HEK293 (cell line): ENCODE data around the gene GRIN2A.

Source experiments
- KLF1 ChIP-seq: fragments of 450-650 bp; formaldehyde crosslinking; IDR thresholded peaks from 2 replicates; pipeline ENCODE4 v1.5.1; 2016; ENCODE audit warnings: missing biosample characterization, missing genetic modification characterization
- MYNN ChIP-seq: fragments of 450-650 bp; formaldehyde crosslinking; IDR thresholded peaks from 2 replicates; pipeline ENCODE4 v1.5.1; 2016; ENCODE audit warnings: missing biosample characterization, missing genetic modification characterization, borderline replicate concordance
- ZBTB20 ChIP-seq: fragments of 450-650 bp; formaldehyde crosslinking; IDR thresholded peaks from 2 replicates; pipeline ENCODE4 v1.5.1; 2016; ENCODE audit warnings: missing biosample characterization, missing genetic modification characterization
- ZFP41 ChIP-seq: fragments of 450-650 bp; formaldehyde crosslinking; IDR thresholded peaks from 2 replicates; pipeline ENCODE4 v1.5.1; 2016; ENCODE audit warnings: missing biosample characterization, missing genetic modification characterization, borderline replicate concordance
- TF ChIP-seq, protein P1 (sequence below): fragments of 450-650 bp; formaldehyde crosslinking; IDR thresholded peaks from 2 replicates; pipeline ENCODE4 v1.5.1; 2016; ENCODE audit warnings: missing biosample characterization, missing genetic modification characterization

DNA sequence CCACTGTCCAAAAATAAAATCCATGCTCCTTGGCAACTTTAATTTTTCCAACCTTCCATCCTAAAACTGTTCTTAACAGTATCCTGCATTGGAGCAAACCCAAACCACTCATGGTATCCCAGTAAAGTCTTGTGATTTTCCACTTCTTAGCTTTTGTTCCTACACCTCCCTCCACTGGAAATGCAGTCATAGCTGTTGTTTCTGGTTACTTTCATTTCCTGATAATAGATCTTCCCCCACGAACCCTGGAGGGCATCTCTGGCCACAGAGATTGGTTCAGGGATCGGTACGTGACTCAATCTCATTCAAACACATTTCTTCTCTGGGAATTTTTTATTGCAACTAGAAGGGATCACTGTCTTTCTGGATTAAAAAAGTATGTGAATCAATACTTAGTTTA lies 276.0 kb downstream of the GRIN2A start:
- TF ChIP-seq MYNN (tag by site-specific recombination) (no peak), ZFP41 (no peak), ZBTB20 (tag by site-specific recombination) (no peak), KLF1 (tag by site-specific recombination) (no peak)
- TF ChIP-seq, protein P1, sequence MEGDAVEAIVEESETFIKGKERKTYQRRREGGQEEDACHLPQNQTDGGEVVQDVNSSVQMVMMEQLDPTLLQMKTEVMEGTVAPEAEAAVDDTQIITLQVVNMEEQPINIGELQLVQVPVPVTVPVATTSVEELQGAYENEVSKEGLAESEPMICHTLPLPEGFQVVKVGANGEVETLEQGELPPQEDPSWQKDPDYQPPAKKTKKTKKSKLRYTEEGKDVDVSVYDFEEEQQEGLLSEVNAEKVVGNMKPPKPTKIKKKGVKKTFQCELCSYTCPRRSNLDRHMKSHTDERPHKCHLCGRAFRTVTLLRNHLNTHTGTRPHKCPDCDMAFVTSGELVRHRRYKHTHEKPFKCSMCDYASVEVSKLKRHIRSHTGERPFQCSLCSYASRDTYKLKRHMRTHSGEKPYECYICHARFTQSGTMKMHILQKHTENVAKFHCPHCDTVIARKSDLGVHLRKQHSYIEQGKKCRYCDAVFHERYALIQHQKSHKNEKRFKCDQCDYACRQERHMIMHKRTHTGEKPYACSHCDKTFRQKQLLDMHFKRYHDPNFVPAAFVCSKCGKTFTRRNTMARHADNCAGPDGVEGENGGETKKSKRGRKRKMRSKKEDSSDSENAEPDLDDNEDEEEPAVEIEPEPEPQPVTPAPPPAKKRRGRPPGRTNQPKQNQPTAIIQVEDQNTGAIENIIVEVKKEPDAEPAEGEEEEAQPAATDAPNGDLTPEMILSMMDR, result no peak
